HEK293 (cell line): ENCODE results near the gene CORO2B.

Experiments used
- CTCF ChIP-seq: fragments of 450-650 bp; formaldehyde crosslinking; IDR thresholded peaks from 2 replicates; pipeline ENCODE4 v1.5.1; 2016; ENCODE audit warnings: missing biosample characterization, missing genetic modification characterization
- KLF9 ChIP-seq: fragments of 450-650 bp; formaldehyde crosslinking; IDR thresholded peaks from 2 replicates; pipeline ENCODE4 v1.5.1; 2016; ENCODE audit warnings: missing biosample characterization, missing genetic modification characterization, low read depth
- TCF7L2 ChIP-seq: IDR thresholded peaks from 2 replicates; pipeline ENCODE4 v1.6.1; 2011; ENCODE audit warnings: low read depth, mild to moderate bottlenecking, inconsistent platforms, low read length, moderate library complexity, borderline replicate concordance
- YY1 ChIP-seq: fragments of 450-650 bp; formaldehyde crosslinking; IDR thresholded peaks from 2 replicates; pipeline ENCODE4 v1.5.1; 2018; ENCODE audit warnings: missing biosample characterization, missing genetic modification characterization
- ZBTB7A ChIP-seq: fragments of 450-650 bp; formaldehyde crosslinking; IDR thresholded peaks from 2 replicates; pipeline ENCODE4 v1.5.1; 2016; ENCODE audit warnings: low read depth, missing biosample characterization, missing genetic modification characterization
- ZNF274 ChIP-seq, 2 experiments: fragments of 200-500 bp in 1 of 2; fragments of 450-650 bp in 1 of 2; sonication (Bioruptor generic) in 1 of 2; formaldehyde crosslinking in 1 of 2; IDR thresholded peaks; 2 replicates each; pipeline versions ENCODE4 v1.5.1 to v1.6.1; 2014 to 2016; ENCODE audit warnings: borderline replicate concordance in 1 of 2, inconsistent platforms in 1 of 2, low read length in 1 of 2, missing biosample characterization in 1 of 2, missing genetic modification characterization in 1 of 2
- ZNF292 ChIP-seq: fragments of 450-650 bp; formaldehyde crosslinking; IDR thresholded peaks from 2 replicates; pipeline ENCODE4 v1.5.1; 2016; ENCODE audit warnings: low read depth, missing biosample characterization, missing genetic modification characterization, borderline replicate concordance
- ZNF302 ChIP-seq: fragments of 450-650 bp; formaldehyde crosslinking; IDR thresholded peaks from 2 replicates; pipeline ENCODE4 v1.5.1; 2016; ENCODE audit warnings: missing biosample characterization, missing genetic modification characterization, low read depth
- ZNF335 ChIP-seq: fragments of 450-650 bp; formaldehyde crosslinking; conservative IDR thresholded peaks from 2 replicates; pipeline ENCODE4 v1.5.1; 2016; ENCODE audit warnings: missing biosample characterization, missing genetic modification characterization
- ZNF513 ChIP-seq: fragments of 450-650 bp; IDR thresholded peaks from 2 replicates; pipeline ENCODE4 v1.5.1; 2018; ENCODE audit warnings: missing biosample characterization, missing genetic modification characterization
- ZNF548 ChIP-seq: fragments of 450-650 bp; formaldehyde crosslinking; IDR thresholded peaks from 2 replicates; pipeline ENCODE4 v1.5.1; 2016; ENCODE audit warnings: missing biosample characterization, missing genetic modification characterization
- ZNF658 ChIP-seq: fragments of 450-650 bp; formaldehyde crosslinking; IDR thresholded peaks from 2 replicates; pipeline ENCODE4; 2016; ENCODE audit warnings: missing biosample characterization, missing genetic modification characterization

- TF ChIP-seq ZBTB7A (no peak), CTCF (tag by site-specific recombination) (no peak), YY1 (tag by site-specific recombination) (no peak), TCF7L2 (no peak), ZNF513 (tag by site-specific recombination) (no peak), ZNF274 (IDR thresholded peaks at IDR 0.05; ENCODE audit: low read length) (no peak), ZNF274 (tag by site-specific recombination; IDR thresholded peaks at IDR 0.05; ENCODE audit: borderline replicate concordance) (no peak), ZNF548 (tag by site-specific recombination) (no peak), ZNF302 (tag by site-specific recombination) (no peak), ZNF292 (no peak), KLF9 (tag by site-specific recombination) (no peak), ZNF335 (tag by site-specific recombination) (no peak), ZNF658 (no peak)
These were observed 21.1 kb upstream of the CORO2B start for GRCh38 chr15:68557469-68558317.
